Osteoblast (primary cell): ENCODE data around the gene MED16. TPM values are rescaled to one million over a fixed set of nuclear protein-coding genes. Genes with fewer than 3 reads are reported as not detected.
"Not testable (repeated sequence)": the region's sequence is repeated elsewhere in the genome, so short reads cannot be mapped to it uniquely, and the experiment has no call there.

Source experiments
- DNase-seq: peaks from one replicate; pipeline ENCODE4 v3.0.0; 2011; ENCODE audit warnings: low spot score, mixed read lengths; ENCODE audit not compliant: insufficient read length; ENCODE audit errors: missing footprints
- H2AFZ ChIP-seq: 2 replicates; pipeline ENCODE4 v1.6.0; 2011; ENCODE audit warnings: mild to moderate bottlenecking, low read length
- H3K27ac ChIP-seq: 2 replicates; pipeline ENCODE4 v1.5.1; 2011; ENCODE audit warnings: mild to moderate bottlenecking, low read depth, low read length, moderate library complexity
- H3K27me3 ChIP-seq: 2 replicates; pipeline ENCODE4 v1.6.0; 2012; ENCODE audit warnings: mild to moderate bottlenecking, control low read depth, inconsistent platforms, low read length, moderate library complexity; ENCODE audit not compliant: insufficient read depth
- H3K36me3 ChIP-seq: 2 replicates; pipeline ENCODE4 v1.5.1; 2011; ENCODE audit warnings: mild to moderate bottlenecking, low read length, control low read depth, moderate library complexity; ENCODE audit not compliant: insufficient read depth
- H3K4me1 ChIP-seq: 2 replicates; pipeline ENCODE4 v1.5.1; 2011; ENCODE audit warnings: mild to moderate bottlenecking, low read length, control low read depth, moderate library complexity; ENCODE audit not compliant: insufficient read depth
- H3K4me2 ChIP-seq: 2 replicates; pipeline ENCODE4 v1.6.0; 2011; ENCODE audit warnings: mild to moderate bottlenecking, low read length; ENCODE audit not compliant: insufficient read depth
- H3K4me3 ChIP-seq: fragments of 200-600 bp; sonication (generic); 3 replicates; pipeline ENCODE4 v1.5.1; 2012; ENCODE audit warnings: mild to moderate bottlenecking, low read length, inconsistent platforms; ENCODE audit not compliant: insufficient read depth
- H3K79me2 ChIP-seq: 2 replicates; pipeline ENCODE4 v1.6.0; 2012; ENCODE audit warnings: mild to moderate bottlenecking, low read length, control low read depth, inconsistent platforms; ENCODE audit not compliant: insufficient read depth
- H3K9me3 ChIP-seq: 2 replicates; pipeline ENCODE4 v1.5.1; 2011; ENCODE audit warnings: low read depth, low read length, control low read depth
- H4K20me1 ChIP-seq: 2 replicates; pipeline ENCODE4 v1.6.0; 2012; ENCODE audit warnings: mild to moderate bottlenecking, low read length, control low read depth; ENCODE audit not compliant: insufficient read depth
- total RNA-seq: library from RNA; depleted of rRNA; stranded (reverse); fragments of >200 nt; gene quantifications from 2 replicates; pipeline ENCODE4 v1.2.3, GENCODE V29; 2012
- TF ChIP-seq, protein P1 (sequence below): IDR thresholded peaks from 2 replicates; pipeline ENCODE4 v1.5.1; 2011; ENCODE audit warnings: mild to moderate bottlenecking, low read depth, low read length, moderate library complexity; ENCODE audit errors: extremely low read depth

Gene MED16
- total RNA-seq, 1 donor = 20.6 TPM

DNA sequence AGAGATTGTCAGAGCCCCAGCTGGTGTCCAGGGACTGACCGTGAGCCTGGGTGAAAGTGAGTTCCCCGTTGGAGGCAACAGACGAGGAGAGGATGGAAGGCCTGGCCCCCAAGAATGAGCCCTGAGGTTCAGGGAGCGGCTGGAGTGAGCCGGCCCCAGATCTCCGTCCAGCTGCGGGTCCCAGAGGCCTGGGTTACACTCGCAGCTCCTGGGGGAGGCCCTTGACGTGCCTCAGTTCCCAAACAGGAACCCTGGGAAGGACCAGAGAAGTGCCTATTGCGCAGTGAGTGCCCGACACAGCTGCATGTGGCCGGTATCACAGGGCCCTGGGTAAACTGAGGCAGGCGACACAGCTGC lies 42.0 kb downstream of the MED16 start:
- Histone ChIP-seq H3K4me3 (peak overlapping the region; percentile 49), H3K4me1 (peaks cover 3% of the 10 kb centered on the region), H3K27me3 (peaks cover 23% of the 10 kb centered on the region), H3K4me2 (peak overlapping the region; percentile 65), H2AFZ (peak overlapping the region; percentile 81), H4K20me1 (no peaks in the 10 kb centered on the region), H3K27ac (no peak overlapping the region), H3K79me2 (no peaks in the 10 kb centered on the region), H3K36me3 (no peaks in the 10 kb centered on the region), H3K9me3 (no peaks in the 10 kb centered on the region)
- TF ChIP-seq, protein P1, sequence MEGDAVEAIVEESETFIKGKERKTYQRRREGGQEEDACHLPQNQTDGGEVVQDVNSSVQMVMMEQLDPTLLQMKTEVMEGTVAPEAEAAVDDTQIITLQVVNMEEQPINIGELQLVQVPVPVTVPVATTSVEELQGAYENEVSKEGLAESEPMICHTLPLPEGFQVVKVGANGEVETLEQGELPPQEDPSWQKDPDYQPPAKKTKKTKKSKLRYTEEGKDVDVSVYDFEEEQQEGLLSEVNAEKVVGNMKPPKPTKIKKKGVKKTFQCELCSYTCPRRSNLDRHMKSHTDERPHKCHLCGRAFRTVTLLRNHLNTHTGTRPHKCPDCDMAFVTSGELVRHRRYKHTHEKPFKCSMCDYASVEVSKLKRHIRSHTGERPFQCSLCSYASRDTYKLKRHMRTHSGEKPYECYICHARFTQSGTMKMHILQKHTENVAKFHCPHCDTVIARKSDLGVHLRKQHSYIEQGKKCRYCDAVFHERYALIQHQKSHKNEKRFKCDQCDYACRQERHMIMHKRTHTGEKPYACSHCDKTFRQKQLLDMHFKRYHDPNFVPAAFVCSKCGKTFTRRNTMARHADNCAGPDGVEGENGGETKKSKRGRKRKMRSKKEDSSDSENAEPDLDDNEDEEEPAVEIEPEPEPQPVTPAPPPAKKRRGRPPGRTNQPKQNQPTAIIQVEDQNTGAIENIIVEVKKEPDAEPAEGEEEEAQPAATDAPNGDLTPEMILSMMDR = no peak
- DNase-seq = no peak

- peak; percentile 99 for DNase-seq
- H3K79me2 ChIP-seq = no peaks in the 10 kb centered on the region
- H3K27ac ChIP-seq = no peak overlapping the region
- TF ChIP-seq, protein P1 = no peak
- H3K36me3 ChIP-seq = no peaks in the 10 kb centered on the region
- peaks cover 23% of the 10 kb centered on the region for H3K27me3 ChIP-seq
- no peaks in the 10 kb centered on the region for H4K20me1 ChIP-seq
- H2AFZ ChIP-seq = peak overlapping the region; percentile 81
- H3K9me3 ChIP-seq = no peaks in the 10 kb centered on the region
- peak overlapping the region; percentile 49 for H3K4me3 ChIP-seq
- peaks cover 3% of the 10 kb centered on the region for H3K4me1 ChIP-seq
- H3K4me2 ChIP-seq = peak overlapping the region; percentile 65
These were observed 42.6 kb downstream of the MED16 start for GRCh38 chr19:850221-850978.

- H2AFZ ChIP-seq, H3K9me3 ChIP-seq, H3K79me2 ChIP-seq, H3K4me2 ChIP-seq, H3K27ac ChIP-seq, DNase-seq, H3K36me3 ChIP-seq, H3K4me3 ChIP-seq, H4K20me1 ChIP-seq, H3K4me1 ChIP-seq: not testable (repeated sequence)
- peaks cover 27% of the 10 kb centered on the region for H3K27me3 ChIP-seq
These were observed 43.8 kb downstream of the MED16 start for GRCh38 chr19:849195-849594.

GRCh38 chr19:848386-848921 lies 44.5 kb downstream of the MED16 start:
- Histone ChIP-seq H3K79me2 (no peaks in the 10 kb centered on the region), H4K20me1 (no peaks in the 10 kb centered on the region), H3K9me3 (no peaks in the 10 kb centered on the region), H3K27ac (no peak overlapping the region), H3K4me1 (peaks cover 3% of the 10 kb centered on the region), H3K4me2 (no peak overlapping the region), H2AFZ (no peak overlapping the region), H3K36me3 (no peaks in the 10 kb centered on the region), H3K27me3 (peaks cover 32% of the 10 kb centered on the region), H3K4me3 (no peak overlapping the region)
- TF ChIP-seq, protein P1 = no peak
- DNase-seq = no peak
